Measurements from ENCODE around the gene MDFIC.

MDFIC gene

DNA sequence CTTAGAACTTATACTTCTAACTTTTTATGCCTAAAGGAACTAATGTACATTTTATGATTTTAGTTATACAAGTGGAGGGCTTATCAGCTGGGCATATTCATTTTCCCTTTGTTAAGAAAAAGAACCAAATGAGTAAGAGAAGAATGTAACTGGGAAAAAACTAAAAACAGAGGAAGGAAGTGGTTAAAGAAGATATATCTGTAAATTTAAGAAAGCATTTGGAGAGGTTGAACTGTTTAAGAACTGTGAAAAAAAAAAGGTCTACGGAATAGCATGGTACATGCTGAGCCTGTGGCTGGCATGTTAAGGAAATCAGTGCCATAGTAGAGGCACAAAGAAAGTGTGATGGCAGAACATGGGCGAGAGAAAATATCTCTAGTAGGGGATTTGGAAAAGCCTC lies 6.2 kb downstream of the MDFIC start:
- DNase-seq (ENCODE audit: low spot score): no peak

DNA sequence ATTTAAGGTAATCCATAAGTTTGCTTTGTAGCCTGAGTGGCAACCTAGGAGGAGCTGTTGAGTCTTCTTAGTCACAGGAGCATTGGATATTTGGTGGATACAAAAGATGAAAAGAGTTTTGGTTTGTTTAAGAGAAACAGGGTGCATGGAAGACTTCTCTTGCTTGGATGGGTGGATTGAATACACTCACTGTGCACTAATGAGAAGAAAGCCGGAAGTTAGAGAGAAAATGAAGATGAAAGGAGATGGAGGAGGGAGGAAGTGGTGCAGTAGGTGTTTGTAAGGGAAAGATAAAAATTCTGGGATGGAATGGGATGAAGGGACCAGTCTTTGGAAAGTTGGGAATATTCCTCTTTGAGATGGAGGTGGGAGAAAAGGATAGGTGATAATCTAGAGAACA lies 7.7 kb downstream of the MDFIC start:
- no peak for DNase-seq (ENCODE audit: low spot score)

DNA sequence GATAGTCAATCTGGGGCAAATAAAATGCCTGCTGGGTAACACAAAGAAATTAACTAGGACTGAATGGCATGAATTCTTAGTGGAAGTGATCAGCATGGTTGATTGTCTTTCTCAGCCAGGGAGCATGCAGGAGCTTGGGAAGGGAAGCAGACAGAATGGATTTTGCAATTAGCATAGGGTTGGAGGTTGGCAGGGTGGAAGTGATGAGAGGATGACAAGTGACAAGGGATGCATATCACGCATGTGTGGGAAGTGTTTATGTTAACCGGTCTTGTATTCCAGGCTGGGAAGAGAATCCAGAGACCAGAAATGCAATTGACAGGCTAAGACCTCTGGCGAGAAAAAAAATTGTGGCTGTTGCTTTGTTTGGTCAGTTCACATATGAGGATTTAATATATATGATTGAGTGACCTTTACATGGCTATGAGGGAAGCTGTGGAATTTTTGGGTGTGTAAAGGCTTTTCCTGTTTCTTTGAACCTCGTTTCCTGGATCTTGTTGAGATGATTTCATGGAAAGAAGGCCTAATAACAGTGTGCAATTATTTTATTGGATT lies 8.3 kb downstream of the MDFIC start:
- no peak for DNase-seq (ENCODE audit: low spot score)

DNA sequence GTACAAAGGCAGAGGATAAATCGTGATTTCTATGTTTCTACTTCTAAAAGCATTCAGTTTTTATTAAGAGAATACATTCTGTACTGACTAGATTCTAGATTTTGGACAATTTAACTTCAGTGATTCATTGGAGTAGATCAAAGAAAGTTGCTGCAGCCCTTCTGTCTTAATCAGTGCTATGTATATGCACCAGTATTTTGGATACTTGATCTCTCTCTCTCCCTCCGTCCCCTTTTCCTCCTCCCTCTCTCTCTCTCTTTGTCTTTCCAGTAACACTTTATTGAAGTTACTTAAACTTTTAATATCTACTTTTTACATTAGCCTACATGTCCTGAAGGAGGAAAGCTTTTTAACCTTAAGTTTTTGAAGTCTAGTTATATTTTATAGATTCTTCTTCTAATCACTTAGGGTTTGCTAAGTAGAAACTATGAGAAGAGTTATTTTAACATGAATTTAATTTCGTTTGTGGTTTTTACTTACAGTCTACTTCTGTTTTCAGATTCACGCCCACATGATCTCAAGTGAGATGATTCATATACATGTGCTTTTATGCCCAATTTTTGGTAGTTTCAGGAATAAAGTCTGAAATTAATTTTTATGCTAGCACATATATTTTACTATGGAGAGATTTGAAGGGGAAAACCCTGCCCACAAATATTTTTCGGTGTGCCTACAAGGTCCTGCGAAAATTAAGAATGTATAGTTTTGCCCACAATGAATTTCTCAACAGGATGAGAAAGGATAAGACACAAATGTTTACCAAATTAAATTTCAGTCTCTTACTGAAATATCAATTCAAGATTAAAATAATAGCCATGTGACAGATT lies 9.1 kb downstream of the MDFIC start:
- peak; percentile 64 for DNase-seq (ENCODE audit: low spot score)

GRCh38 chr7:114931656-114932011 lies 9.7 kb downstream of the MDFIC start:
- DNase-seq (ENCODE audit: low spot score): peak; percentile 71

DNA sequence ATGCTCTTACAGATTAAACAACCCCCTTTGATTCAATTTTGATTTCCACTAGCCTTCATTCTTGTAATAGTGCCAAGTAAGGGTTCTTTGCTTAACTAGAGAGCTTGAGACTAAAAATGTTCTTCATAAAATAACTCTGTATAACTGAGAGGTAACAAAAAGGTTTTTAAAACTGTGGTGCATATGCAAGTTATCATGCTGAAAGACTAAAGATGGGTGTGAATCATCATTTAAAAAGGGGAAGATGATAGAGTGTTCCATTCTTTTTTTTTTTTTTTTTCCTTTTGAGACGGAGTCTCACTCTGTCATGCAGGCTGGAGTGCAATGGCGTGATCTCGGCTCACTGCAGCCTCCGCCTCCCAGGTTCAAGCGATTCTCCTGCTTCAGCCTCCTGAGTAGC lies 11.1 kb downstream of the MDFIC start:
- no peak for DNase-seq (ENCODE audit: low spot score)

DNA sequence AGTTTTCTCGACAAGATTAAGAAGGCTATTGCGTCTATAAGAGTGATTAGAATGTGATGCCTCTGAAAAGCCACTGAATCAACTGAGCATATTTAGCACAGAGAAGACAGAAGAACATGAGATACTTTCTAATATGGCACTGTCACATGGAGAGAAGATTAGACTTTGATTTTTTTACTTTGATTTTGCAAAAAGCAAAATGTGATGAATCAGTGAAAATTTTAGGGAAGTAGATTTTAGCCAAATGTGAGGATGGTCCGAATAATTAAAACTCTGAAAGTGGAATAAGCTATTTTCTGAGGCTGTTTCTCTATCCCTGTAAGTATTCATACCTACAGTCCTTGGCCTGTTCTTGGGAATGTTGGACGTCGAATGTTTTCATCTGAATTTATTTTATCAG lies 11.8 kb downstream of the MDFIC start:
- no peak for DNase-seq (ENCODE audit: low spot score)

GRCh38 chr7:114934086-114934485 lies 12.2 kb downstream of the MDFIC start:
- no peak for DNase-seq (ENCODE audit: low spot score)

- DNase-seq (ENCODE audit: low spot score): no peak
Observed at GRCh38 chr7:114934713-114935112, 12.8 kb downstream of the MDFIC start.

DNA sequence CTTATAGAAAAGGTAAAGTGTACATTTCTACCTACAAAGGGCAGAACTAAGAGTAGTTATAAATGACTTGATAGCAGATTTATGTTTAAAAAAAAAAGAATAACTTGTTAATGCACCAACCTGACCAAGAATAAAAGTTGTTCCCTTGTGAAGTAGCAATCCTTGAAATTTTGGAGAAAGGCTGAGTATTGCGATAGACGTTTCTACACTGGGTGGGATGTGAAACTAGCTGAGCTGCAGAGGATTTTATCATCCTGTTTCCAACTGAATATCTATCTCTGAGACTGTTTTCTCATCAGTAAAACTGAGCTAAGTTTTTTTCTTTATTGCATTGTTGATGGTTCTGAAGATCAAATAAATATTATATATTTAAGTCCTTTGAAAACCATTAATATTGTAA lies 14.6 kb downstream of the MDFIC start:
- no peak for DNase-seq (ENCODE audit: low spot score)

GRCh38 chr7:114937446-114937845 lies 15.6 kb downstream of the MDFIC start:
- no peak for DNase-seq (ENCODE audit: low spot score)

DNA sequence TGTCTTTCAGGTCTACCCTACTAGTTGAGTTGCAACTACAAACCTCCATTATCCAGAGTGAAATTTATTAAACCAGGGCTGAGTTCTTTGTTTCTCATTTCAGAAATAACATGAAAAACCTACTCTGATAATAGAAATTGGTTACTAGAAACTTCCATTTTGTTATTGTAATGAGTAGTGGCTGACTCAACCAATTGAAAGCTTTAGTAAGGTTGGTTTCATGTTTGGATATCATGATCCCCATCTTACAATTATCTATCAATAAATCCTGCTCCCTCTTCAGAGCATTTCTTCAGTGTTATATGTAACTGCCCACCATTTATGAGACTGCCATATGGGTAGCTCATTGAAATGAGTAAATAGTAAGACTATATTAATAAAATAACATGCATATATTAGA lies 16.9 kb downstream of the MDFIC start:
- no peak for DNase-seq (ENCODE audit: low spot score)

DNA sequence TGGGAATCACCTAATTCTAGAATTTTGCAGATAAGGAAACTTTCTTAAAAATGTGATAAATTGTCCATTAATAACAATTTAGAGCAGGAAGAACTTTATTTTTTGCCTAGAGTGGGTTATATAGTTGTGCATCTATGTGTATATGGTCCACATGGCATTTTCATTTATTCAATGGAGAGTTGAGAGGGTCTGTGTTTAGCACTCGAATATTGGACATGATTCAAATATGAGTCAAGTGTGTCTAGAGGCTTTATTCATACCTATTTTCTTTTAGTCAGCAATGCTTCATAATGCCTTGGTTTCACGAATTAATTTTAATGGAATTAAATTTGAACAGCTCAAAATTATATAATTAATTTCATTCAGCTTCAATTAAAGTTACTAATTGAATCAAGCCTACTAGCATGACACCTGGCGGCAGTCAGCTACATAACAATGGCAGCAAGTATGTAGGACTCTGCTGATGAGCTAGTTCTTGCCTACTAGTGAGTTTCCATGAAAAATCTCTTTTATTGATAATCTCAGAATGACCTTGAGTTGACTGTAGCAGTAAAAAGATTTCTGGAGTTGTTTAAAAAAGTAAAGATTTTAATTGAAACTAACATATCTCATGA lies 17.7 kb downstream of the MDFIC start:
- DNase-seq (ENCODE audit: low spot score): no peak

DNA sequence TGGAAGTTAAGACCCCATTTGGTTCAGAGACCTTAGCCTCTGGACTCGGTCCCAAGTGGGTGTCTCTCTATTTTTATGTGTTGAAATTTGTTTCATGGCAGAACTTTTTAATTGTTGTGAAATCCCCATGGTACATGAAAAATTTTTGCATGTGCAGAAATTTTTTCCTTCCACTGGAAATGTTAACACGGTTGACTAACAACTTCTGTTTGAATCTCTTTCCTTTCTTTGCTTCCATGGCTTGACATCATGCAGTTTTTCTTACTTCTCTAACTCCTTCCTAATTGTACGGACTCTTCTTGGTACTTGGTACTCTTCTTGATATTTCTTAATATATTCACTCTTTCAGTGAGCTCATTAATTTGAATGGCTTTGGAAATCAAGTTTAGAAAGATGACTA lies 18.3 kb downstream of the MDFIC start:
- DNase-seq (ENCODE audit: low spot score): no peak

DNA sequence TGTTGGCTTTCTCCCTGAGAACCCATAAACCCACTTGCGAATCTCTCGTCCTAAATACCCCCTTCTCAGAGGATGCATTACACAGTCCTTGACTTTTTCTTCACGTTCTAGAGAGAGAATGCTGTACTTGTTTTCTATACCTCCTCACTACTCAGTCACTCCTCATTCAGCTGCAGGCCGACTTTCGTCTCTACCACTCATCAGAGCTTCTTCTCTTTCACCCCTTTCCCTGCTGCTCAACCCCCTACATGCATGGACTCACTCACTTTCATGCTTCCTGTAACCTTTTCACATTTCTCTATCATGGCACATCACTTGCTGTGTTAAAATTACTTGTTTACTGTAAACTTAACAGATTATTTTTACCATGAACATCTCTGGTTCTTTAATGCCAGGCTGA lies 19.8 kb downstream of the MDFIC start:
- no peak for DNase-seq (ENCODE audit: low spot score)

- DNase-seq (ENCODE audit: low spot score): peak; percentile 44
Observed at GRCh38 chr7:114942446-114943175, 20.7 kb downstream of the MDFIC start.

- DNase-seq (ENCODE audit: low spot score): no peak
Observed at GRCh38 chr7:114943530-114943929, 21.6 kb downstream of the MDFIC start.

GRCh38 chr7:114943953-114944744 lies 22.3 kb downstream of the MDFIC start:
- DNase-seq (ENCODE audit: low spot score): no peak

- no peak for DNase-seq (ENCODE audit: low spot score)
Observed at GRCh38 chr7:114944745-114945625, 23.1 kb downstream of the MDFIC start.

- DNase-seq (ENCODE audit: low spot score): no peak
Observed at GRCh38 chr7:114949231-114949630, 27.3 kb downstream of the MDFIC start.

DNA sequence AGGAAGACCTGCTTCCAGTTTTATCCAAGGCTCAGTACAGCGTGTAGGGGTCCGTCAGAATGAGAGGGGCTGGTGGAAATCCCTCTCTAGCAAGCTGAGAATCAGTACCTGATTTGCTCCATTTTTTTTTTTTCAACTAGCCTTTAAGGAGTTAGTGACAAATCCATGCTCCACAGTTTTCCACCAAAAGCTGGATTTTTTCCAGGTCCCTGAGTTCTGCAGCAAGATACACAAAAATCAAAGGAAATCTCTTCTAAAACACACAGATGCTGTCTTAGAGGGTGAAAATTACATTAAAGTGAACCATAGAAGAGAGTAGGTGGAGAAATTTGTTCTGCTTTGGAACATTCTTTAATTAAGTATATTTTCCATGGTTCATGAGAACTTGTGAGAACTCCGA lies 30.4 kb downstream of the MDFIC start:
- no peak for DNase-seq (ENCODE audit: low spot score)

Data from activated CD4-positive, alpha-beta T cell treated with anti-CD3 and anti-CD28 coated beads, Interleukin-2, Interleukin-4, amounts not matched to agents 100 ng/mL and 50 ng/mL, durations not matched to agents 16 hours and 8 hours (primary cell).